Activated naive CD4-positive, alpha-beta T cell treated with anti-CD3 and anti-CD28 coated beads, Interleukin-2, amount 50 U/mL, for 72 hours (primary cell): ENCODE measurements around the gene SLC37A4. TPM values are rescaled to one million over a fixed set of nuclear protein-coding genes. Genes with fewer than 3 reads are reported as not detected.
"Not testable (repeated sequence)": the region's sequence is repeated elsewhere in the genome, so short reads cannot be mapped to it uniquely, and the experiment has no call there.

Experiments
- ATAC-seq, 2 donors: fragments of 150-1000 bp; cut with Tn5 transposase; 2 replicates each; pipeline ENCODE4 v1.10.0; 2021; ENCODE audit warnings: mild to moderate bottlenecking in 2 of 2, moderate library complexity in 2 of 2
- DNase-seq, 2 donors: peaks; one replicate each; pipeline ENCODE4 v3.0.0; 2021 to 2022; ENCODE audit warnings: low spot score in 2 of 2
- H3K27ac Mint-ChIP-seq, 2 donors: one replicate each; pipeline ENCODE4 v1.8.0; 2022; ENCODE audit warnings: mild to moderate bottlenecking in 2 of 2, mixed read lengths in 2 of 2
- H3K36me3 Mint-ChIP-seq, 2 donors: one replicate each; pipeline ENCODE4 v1.8.0; 2022; ENCODE audit warnings: mixed read lengths in 2 of 2
- H3K9me3 Mint-ChIP-seq, 2 donors: one replicate each; pipeline ENCODE4 v1.8.0; 2022; ENCODE audit warnings: mixed read lengths in 2 of 2
- total RNA-seq, 2 donors: library from RNA; stranded (reverse); gene quantifications; one replicate each; pipeline ENCODE4 v1.2.3, GENCODE V29; 2022

SLC37A4 gene
- 10 to 100 TPM; 22.3 to 33.4 TPM for total RNA-seq

DNA sequence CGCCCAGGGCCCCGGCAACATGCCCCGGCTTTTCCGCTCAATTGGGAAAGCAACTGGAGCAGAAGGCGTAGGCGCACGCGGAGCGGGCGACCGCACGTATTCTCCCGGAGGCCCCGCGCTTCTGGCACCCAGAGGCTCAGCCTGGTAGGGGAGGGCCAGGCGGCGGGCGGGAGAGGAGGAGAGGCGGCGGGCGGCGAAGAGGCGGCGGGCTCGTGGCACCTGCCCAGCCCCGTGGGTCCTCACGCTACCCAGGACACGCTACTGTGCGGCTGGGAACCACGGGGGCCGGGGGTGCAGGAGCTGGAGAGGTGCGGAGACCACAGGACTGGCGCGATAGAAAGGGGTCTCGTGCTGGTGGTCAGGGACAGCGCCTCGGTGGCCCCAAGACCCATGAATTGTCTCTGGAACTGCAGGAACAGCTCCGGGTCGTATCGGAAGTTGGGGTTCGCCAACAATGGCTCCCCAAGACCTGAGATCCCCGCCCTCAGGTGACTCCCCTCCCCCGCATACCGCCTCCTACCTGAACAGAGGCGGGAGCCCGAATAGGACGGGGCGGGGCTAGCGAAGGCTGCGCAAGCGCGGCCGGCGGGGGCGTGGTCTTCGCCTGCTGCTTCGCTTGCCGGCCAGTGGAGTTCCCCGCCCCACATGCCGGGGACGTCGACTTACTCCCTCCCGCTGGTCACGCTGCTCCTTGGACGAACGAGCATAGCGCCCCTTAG, at the start of gene SLC37A4:
SLC37A4 (minus strand) TSS at position 549 of the 719 bp plus-strand sequence.
- DNase-seq: peak; percentile 99 to 100
- peak; percentile 92 to 93 for ATAC-seq
- H3K27ac Mint-ChIP-seq: peak within 1 kb of the TSS; percentile 44 to 84
- no peaks in the 10 kb centered on the region for H3K9me3 Mint-ChIP-seq
- H3K36me3 Mint-ChIP-seq: peaks cover 6 to 7% of the 10 kb centered on the region in 2 donors

DNA sequence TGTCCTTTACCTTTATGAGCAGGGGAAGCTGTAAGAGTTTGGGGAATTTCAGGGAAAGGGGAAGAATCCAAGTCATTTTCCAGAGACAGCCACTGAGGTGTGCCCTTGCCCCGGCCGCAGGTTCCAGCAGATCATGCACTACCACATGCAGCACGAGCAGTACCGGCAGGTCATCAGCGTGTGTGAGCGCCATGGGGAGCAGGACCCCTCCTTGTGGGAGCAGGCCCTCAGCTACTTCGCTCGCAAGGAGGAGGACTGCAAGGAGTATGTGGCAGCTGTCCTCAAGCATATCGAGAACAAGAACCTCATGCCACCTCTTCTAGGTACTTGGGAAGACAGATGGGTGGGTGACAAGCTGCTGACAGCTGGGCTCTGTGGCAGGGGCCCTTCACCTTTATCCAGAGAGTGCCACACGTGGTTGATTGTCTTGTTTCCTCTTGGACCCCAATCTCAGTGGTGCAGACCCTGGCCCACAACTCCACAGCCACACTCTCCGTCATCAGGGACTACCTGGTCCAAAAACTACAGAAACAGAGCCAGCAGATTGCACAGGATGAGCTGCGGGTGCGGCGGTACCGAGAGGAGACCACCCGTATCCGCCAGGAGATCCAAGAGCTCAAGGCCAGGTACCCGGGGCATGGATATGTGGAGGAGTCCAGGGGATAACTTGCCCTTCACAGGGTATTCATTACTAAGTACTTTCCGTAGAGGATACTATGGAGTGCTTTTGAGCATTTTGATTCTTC, 48.2 kb upstream of the SLC37A4 start:
- peak overlapping the region in 1 of 2 donors; percentile 65 for H3K27ac Mint-ChIP-seq
- ATAC-seq: no peak
- H3K36me3 Mint-ChIP-seq: peaks cover 0 to 12% of the 10 kb centered on the region in 2 donors

DNA sequence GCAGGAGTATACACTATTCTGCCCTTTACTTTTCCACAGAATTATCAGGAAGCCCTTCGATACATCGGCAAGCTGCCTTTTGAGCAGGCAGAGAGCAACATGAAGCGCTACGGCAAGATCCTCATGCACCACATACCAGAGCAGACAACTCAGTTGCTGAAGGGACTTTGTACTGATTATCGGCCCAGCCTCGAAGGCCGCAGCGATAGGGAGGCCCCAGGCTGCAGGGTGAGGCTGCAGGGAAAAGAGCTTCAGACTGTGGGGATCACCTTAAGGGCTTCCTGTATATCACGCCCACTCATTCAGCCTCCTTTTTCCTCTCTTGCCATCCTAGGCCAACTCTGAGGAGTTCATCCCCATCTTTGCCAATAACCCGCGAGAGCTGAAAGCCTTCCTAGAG, 47.2 kb upstream of the SLC37A4 start:
- H3K36me3 Mint-ChIP-seq: peaks cover 5 to 16% of the 10 kb centered on the region in 2 donors
- no peak overlapping the region for H3K27ac Mint-ChIP-seq
- DNase-seq (no peak), ATAC-seq (no peak)
- H3K9me3 Mint-ChIP-seq: no peaks in the 10 kb centered on the region

More for the DNA sequence above, 48.2 kb upstream of the SLC37A4 start:
- DNase-seq: no peak
- no peaks in the 10 kb centered on the region for H3K9me3 Mint-ChIP-seq

DNA sequence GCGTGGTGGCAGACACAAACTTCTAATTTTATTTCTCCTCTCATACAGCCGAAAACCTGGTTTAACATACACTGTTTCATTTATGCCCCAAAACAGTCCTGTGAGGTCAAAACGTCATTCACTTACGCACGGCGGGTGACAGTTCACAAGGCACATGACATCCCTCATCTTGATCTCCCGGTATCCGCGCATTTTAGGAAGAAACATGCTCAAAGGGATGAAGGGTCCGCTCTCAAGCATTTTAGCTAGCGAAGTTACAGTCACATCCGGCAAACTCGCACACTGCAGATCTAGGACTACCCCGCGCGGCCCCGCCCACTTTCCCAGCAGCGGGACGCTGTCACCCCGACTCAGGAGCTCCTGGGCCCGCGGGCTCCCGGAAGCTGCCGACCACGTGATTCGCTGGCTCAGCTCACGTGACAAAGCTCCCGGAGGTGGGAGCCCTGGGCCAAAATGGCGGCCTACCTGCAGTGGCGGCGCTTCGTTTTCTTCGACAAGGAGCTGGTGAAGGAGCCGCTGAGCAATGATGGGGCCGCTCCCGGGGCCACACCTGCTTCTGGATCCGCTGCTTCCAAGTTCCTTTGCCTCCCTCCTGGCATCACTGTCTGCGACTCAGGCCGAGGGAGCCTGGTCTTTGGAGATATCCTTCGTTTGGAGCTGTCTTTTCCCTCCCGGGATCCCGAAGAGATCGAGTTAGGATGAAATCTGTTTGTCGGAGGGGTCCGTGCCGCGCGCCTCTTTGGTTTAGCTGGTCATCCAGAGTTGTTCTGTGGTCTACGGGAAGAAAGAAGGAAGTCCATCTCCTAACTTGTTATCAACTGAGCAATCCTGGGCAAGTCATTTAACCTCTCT, 36.9 kb upstream of the SLC37A4 start, which contains the start of gene VPS11:
VPS11 (plus strand) TSS at position 448 of the 852 bp plus-strand sequence; CDS start at position 454, 6 bp downstream.
- H3K9me3 Mint-ChIP-seq: no peaks in the 10 kb centered on the region
- H3K36me3 Mint-ChIP-seq: peaks cover 0 to 10% of the 10 kb centered on the region in 2 donors
- peak within 1 kb of the TSS; percentile 96 to 97 for H3K27ac Mint-ChIP-seq
- DNase-seq (peak; percentile 95 to 98), ATAC-seq (peak; percentile 97 to 99)

DNA sequence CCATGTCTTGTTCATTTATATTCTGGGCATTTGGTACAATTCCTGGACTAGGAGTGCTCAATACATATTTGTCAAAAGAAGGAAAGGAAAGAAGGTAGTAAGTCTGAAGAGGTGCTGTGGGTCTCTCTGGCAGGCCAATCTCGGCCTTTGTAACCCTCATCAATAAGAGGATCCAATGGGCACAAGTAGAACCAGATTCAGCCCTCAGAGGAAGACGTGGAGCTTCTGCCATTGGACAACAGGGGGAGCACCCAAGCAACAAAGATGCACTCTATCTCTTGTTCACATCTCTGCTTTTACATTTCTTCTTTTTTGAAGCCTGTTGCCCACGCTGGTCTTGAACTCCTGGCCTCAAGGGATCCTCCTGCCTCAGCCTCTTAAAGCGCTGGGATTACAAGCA, 34.7 kb upstream of the SLC37A4 start:
- ATAC-seq (no peak), DNase-seq (peak in 1 of 2 donors; percentile 37)
- Mint-ChIP-seq H3K9me3 (no peaks in the 10 kb centered on the region), H3K36me3 (peaks cover 0 to 10% of the 10 kb centered on the region in 2 donors), H3K27ac (peak overlapping the region in 1 of 2 donors; percentile 97)

DNA sequence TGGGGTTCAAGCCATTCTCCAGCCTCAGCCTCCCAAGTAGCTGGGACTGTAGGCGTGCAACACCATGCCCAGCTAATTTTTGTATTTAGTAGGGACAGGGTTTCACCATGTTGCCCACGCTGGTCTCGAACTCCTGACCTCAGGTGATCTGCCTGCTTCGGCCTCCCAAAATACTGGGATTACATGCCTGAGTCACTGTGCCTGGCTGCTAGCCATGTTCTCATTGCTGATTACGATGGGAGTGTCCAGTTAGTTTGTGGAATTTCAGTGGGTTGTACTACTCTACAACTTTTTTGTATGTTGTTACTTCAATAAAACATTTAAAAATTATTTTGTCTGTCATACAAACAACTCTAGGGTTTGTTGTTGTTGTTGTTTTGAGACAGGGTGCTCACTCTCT, 32.1 kb upstream of the SLC37A4 start:
- H3K9me3 Mint-ChIP-seq: no peaks in the 10 kb centered on the region
- ATAC-seq (no peak), DNase-seq (no peak)
- peaks cover 7 to 8% of the 10 kb centered on the region in 2 donors for H3K36me3 Mint-ChIP-seq
- no peak overlapping the region for H3K27ac Mint-ChIP-seq

DNA sequence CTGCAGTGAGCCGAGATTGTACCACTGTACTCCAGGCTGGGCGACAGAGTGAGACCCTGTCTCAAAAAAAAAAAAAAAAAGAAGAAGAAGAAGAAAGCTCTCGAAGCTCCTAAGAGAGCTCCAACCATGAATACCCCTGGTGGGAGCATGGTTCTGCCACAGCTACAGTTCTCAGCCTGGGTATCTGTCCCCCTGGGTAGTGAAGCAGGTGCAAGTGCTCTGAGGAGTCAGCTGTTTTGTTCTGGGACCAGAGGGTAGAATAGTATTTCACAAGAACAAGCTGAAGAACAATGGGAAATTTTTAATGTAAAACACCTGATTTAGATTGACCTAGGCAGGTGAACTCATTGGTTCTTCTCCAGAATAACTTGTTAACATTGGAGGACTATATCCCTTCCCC, 30.6 kb upstream of the SLC37A4 start:
- H3K27ac Mint-ChIP-seq: no peak overlapping the region
- no peaks in the 10 kb centered on the region for H3K9me3 Mint-ChIP-seq
- DNase-seq (no peak), ATAC-seq (no peak)
- H3K36me3 Mint-ChIP-seq: peaks cover 7 to 19% of the 10 kb centered on the region in 2 donors

DNA sequence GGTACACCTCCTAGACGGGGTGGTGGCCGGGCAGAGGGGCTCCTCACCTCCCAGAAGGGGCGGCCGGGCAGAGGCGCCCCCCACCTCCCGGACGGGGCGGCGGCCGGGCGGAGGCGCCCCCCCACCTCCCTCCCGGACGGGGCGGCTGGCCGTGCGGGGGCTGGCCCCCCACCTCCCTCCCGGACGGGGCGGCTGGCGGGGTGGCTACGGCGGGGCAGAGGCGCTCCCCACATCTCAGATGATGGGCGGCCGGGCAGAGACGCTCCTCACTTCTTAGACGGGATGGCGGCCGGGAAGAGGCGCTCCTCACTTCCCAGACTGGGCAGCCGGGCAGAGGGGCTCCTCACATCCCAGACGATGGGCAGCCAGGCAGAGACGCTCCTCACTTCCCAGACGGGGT, 28.5 kb upstream of the SLC37A4 start:
- not testable (repeated sequence) for H3K27ac Mint-ChIP-seq, DNase-seq, H3K9me3 Mint-ChIP-seq, ATAC-seq
- H3K36me3 Mint-ChIP-seq: peaks cover 26 to 36% of the 10 kb centered on the region in 2 donors

DNA sequence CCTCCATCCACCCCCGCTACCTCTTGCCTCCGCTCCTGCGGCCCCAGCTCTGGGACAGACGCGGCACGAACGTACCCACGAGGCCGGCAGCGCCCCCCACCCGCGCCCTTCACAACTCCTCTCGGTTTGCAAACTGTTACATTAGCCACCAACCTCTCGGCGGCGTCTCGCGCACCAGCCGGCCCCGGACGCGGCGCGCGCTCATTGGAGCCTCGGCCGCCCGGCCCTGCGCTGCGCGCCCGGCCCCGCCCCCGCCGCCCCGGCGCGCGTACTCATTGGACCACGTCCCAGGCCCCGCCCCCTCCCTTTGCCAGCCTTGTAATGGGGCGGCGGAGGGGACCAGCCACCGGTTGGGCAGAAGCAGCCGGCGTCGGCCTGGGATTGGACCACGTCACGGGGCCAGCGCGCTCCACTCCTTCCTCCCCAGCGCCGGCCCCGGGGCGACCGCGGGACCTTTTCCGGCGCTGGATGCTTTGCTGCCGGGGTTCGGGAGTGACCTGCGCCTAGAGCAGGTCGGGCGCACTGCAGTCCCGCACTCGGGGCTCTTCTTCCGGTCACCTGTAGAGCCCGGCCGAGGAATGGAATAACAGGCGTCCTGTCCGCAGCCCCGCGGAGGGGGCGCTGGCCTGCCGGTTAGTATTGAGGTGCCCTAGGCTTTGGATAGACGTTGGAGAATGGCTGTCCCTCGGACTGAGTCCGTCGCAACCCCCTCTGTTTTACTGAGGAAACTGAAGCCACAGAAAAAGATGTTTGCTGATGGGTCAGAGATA, 26.5 kb upstream of the SLC37A4 start, which contains the start of gene HYOU1:
HYOU1 (minus strand) TSS at position 206 of the 770 bp plus-strand sequence. CDS start 1,045 bp downstream, outside the sequence.
- ATAC-seq: peak; percentile 95 to 96
- DNase-seq: peak; percentile 99
- H3K27ac Mint-ChIP-seq: peak within 1 kb of the TSS; percentile 91 to 99
- H3K36me3 Mint-ChIP-seq: peaks cover 41 to 48% of the 10 kb centered on the region in 2 donors
- H3K9me3 Mint-ChIP-seq: no peaks in the 10 kb centered on the region

DNA sequence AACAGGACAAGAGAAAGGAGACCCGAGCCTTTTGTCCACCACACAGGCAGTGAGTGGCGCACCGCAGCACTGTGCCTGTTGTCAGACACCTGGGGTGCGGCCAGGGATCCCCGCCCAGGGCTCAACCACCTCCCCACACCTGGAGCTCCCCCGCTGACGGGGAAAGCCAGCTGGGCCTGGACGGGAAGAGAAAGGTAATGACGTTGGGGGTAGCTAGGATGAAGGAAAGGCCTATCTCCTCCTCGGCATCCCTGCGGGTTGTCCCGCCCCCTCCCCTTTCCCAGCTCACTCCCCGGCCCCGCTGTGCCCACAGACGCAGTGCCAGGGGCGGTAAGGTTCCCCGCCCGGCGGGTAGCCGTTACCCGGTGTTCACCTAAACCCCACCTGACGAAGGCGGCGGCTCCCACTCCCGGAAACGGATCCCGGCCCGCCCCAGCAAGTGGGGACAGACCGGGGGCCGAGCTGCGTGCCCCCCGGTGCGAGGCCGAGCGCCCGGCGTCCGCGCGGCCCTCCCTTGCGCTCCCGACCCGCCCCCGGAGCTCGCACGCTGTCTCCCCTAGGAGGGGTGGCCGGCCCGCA, 25.8 kb upstream of the SLC37A4 start:
- DNase-seq (peak; percentile 37 to 73), ATAC-seq (peak; percentile 2 to 12)
- peaks cover 41 to 51% of the 10 kb centered on the region in 2 donors for H3K36me3 Mint-ChIP-seq
- no peaks in the 10 kb centered on the region for H3K9me3 Mint-ChIP-seq
- peak overlapping the region; percentile 91 to 99 for H3K27ac Mint-ChIP-seq

DNA sequence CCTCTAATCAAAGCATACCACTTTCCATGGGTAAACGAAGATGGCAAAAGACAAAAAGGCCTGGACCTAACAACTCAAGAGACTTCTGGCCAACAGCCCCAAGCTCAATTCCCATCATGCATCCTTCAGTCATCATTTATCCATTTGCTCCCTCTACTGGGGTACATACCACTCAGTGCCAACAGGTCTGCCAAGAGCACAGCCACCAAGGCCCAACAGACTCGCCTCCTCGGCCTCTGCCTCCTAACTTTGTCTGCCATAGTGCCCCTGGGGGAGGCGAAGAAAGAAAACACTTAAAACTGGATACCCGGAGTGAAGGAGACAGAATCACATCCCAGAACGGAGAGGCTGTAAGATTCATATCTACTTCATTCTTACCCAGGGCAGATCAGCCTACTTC, 25.2 kb upstream of the SLC37A4 start:
- Mint-ChIP-seq H3K27ac (peak overlapping the region; percentile 91 to 94), H3K36me3 (peaks cover 41 to 51% of the 10 kb centered on the region in 2 donors), H3K9me3 (no peaks in the 10 kb centered on the region)
- DNase-seq (peak in 1 of 2 donors; percentile 39), ATAC-seq (no peak)

DNA sequence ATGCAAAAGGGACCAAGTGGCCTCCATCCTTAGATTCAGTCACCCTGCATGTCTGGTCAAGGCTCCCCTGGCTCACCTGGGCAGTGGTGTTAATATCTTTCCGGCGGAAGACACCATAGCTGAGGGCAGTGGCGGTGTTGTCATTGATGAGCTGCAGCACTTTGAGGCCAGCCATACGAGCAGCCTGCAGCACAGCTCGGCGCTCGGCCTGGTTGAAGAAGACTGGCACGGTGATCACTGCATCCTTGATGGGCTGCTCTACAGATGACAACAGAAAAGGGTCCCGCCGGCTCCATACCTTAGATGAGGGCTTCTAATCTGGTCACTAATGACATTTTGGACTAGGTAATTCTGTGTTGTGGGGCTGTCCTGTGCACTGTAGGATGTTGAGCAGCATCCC, 23.7 kb upstream of the SLC37A4 start:
- no peaks in the 10 kb centered on the region for H3K9me3 Mint-ChIP-seq

DNA sequence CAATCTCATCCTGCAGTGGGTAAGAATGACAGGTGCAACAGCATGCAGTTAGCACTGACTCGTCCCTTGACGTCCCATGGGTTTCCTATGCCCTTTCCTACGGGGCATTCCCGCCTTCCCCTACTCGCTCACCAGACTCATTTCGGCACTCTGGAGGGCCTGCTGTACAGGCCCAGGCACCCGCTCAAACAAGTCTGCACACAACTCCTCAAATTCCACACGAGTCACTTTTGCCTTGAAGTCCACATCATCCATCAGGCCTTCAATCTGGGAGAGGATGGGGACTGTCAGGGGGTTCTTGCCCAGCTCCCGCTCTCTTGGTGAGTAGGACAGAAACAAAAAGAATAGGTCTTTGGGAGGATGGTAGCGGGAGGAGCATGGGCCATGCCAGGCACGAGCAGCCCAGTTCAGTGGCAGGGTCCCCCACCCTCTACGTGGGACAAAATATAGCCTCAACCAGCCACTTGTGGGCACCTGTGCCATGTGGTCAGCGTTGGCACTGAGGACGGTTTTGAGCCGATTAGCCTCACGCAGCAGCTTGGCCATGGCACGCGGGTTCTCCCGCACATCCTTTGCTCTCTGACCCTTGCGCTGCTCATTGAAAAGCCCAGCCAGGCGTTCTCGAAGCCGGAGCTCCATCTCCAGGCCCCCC, 21.6 kb upstream of the SLC37A4 start:
- no peak for DNase-seq
- Mint-ChIP-seq H3K27ac (peak overlapping the region; percentile 53 to 63), H3K9me3 (no peaks in the 10 kb centered on the region), H3K36me3 (peaks cover 48 to 56% of the 10 kb centered on the region in 2 donors)
- no peak for ATAC-seq

More for the DNA sequence above, 23.7 kb upstream of the SLC37A4 start:
- peaks cover 47 to 51% of the 10 kb centered on the region in 2 donors for H3K36me3 Mint-ChIP-seq
- DNase-seq: no peak
- no peak for ATAC-seq
- H3K27ac Mint-ChIP-seq: no peak overlapping the region

DNA sequence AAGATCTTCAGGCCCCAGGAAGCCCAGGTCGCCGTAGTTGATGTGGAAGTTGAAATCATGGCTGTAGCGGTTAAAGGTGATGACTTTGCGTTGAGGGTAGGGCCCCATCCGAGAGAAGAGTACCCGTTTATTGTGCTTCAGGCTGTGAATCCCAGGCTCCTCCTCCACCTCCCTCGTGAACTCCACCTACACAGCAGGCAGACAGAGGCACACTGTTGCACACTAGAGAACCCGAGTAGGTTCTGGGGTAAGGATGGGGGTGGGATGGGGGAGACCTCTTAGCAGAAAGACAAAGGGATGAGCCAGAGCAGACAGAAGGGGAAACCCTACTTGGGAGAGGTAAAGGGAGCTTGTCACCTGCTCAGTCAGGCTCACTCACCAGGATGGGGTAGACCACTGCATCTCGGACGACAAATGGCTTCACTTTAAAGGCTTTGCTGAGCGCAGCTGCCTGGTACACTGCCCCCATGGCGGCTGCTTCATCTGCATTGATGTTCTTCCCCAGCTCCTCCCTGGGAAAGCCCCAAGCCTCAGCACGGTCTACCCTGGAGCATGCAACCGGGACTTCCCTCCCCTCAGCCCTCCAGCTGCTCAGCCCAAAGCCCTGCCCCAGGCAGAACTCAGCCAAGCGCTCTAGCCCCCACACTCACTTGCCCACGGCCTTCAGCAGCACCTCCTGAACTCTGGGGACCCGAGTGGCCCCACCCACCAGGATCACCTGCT, 20.9 kb upstream of the SLC37A4 start:
- ATAC-seq (peak in 1 of 2 donors; percentile 22), DNase-seq (no peak)
- Mint-ChIP-seq H3K9me3 (no peaks in the 10 kb centered on the region), H3K27ac (peak overlapping the region; percentile 53 to 58), H3K36me3 (peaks cover 44 to 60% of the 10 kb centered on the region in 2 donors)
